ENCODE results near the gene TNS1.

TNS1 gene

GRCh38 chr2:217804791-217805667, 197.8 kb downstream of the TNS1 start:
- DNase-seq = no peak

- no peak for DNase-seq
These were observed 198.5 kb downstream of the TNS1 start for GRCh38 chr2:217804338-217804737.

- DNase-seq = no peak
These were observed 199.2 kb downstream of the TNS1 start for GRCh38 chr2:217803653-217803960.

GRCh38 chr2:217802876-217803652, 199.7 kb downstream of the TNS1 start:
- no peak for DNase-seq

- DNase-seq = no peak
These were observed 200.5 kb downstream of the TNS1 start for GRCh38 chr2:217802266-217802665.

- no peak for DNase-seq
These were observed 201.1 kb downstream of the TNS1 start for GRCh38 chr2:217801711-217802110.

- DNase-seq = no peak
These were observed 201.7 kb downstream of the TNS1 start for GRCh38 chr2:217801115-217801531.

GRCh38 chr2:217800433-217801114, 202.2 kb downstream of the TNS1 start:
- DNase-seq = no peak

GRCh38 chr2:217799563-217800432, 203.0 kb downstream of the TNS1 start:
- no peak for DNase-seq

- peak; percentile 44 to 55 for DNase-seq
These were observed 203.8 kb downstream of the TNS1 start for GRCh38 chr2:217798743-217799562.

- DNase-seq = no peak
These were observed 204.6 kb downstream of the TNS1 start for GRCh38 chr2:217798191-217798590.

GRCh38 chr2:217797661-217798069, 205.1 kb downstream of the TNS1 start:
- DNase-seq = no peak

GRCh38 chr2:217797165-217797564, 205.6 kb downstream of the TNS1 start:
- no peak for DNase-seq

- no peak for DNase-seq
These were observed 206.9 kb downstream of the TNS1 start for GRCh38 chr2:217795706-217796465.

- no peak for DNase-seq
These were observed 207.7 kb downstream of the TNS1 start for GRCh38 chr2:217795067-217795466.

GRCh38 chr2:217794133-217794986, 208.4 kb downstream of the TNS1 start:
- no peak for DNase-seq

- DNase-seq = no peak
These were observed 209.1 kb downstream of the TNS1 start for GRCh38 chr2:217793566-217794132.

- no peak for DNase-seq
These were observed 209.9 kb downstream of the TNS1 start for GRCh38 chr2:217792626-217793527.

Data from AML-193 (cell line).